GM19240 (cell line): ENCODE results near the gene PARG.
"Not testable (repeated sequence)": the region's sequence is repeated elsewhere in the genome, so short reads cannot be mapped to it uniquely, and the experiment has no call there.

Experiments
- DNase-seq: peaks from one replicate; pipeline ENCODE4 v3.0.0; 2011; ENCODE audit warnings: low spot score; ENCODE audit not compliant: insufficient read length

PARG gene

GRCh38 chr10:49903829-49904228 lies 38.0 kb downstream of the PARG start:
- DNase-seq: not testable (repeated sequence)

- not testable (repeated sequence) for DNase-seq
Observed at GRCh38 chr10:49900406-49900805, 41.4 kb downstream of the PARG start.

- not testable (repeated sequence) for DNase-seq
Observed at GRCh38 chr10:49899999-49900398, 41.8 kb downstream of the PARG start.

- not testable (repeated sequence) for DNase-seq
Observed at GRCh38 chr10:49890025-49890424, 51.8 kb downstream of the PARG start.

GRCh38 chr10:49884739-49885331 lies 57.0 kb downstream of the PARG start:
- DNase-seq: not testable (repeated sequence)

- not testable (repeated sequence) for DNase-seq
Observed at GRCh38 chr10:49883852-49884251, 58.0 kb downstream of the PARG start.

- DNase-seq: not testable (repeated sequence)
Observed at GRCh38 chr10:49882327-49882726, 59.5 kb downstream of the PARG start.

GRCh38 chr10:49872740-49873139 lies 69.1 kb downstream of the PARG start:
- not testable (repeated sequence) for DNase-seq

GRCh38 chr10:49871462-49871861 lies 70.4 kb downstream of the PARG start:
- DNase-seq: not testable (repeated sequence)

- DNase-seq: not testable (repeated sequence)
Observed at GRCh38 chr10:49859933-49860332, 81.9 kb downstream of the PARG start.

GRCh38 chr10:49858697-49859382 lies 83.0 kb downstream of the PARG start:
- DNase-seq: not testable (repeated sequence)

- not testable (repeated sequence) for DNase-seq
Observed at GRCh38 chr10:49849520-49849919, 92.3 kb downstream of the PARG start.

GRCh38 chr10:49844775-49845595 lies 96.8 kb downstream of the PARG start:
- no peak for DNase-seq

GRCh38 chr10:49842333-49842628 lies 99.5 kb downstream of the PARG start:
- DNase-seq: not testable (repeated sequence)

- DNase-seq: no peak
Observed at GRCh38 chr10:49841615-49842332, 100.1 kb downstream of the PARG start.

GRCh38 chr10:49837685-49838084 lies 104.1 kb downstream of the PARG start:
- DNase-seq: no peak

- DNase-seq: no peak
Observed at GRCh38 chr10:49837051-49837478, 104.8 kb downstream of the PARG start.

- DNase-seq: no peak
Observed at GRCh38 chr10:49834976-49835375, 106.9 kb downstream of the PARG start.

- no peak for DNase-seq
Observed at GRCh38 chr10:49834201-49834600, 107.6 kb downstream of the PARG start.

- DNase-seq: no peak
Observed at GRCh38 chr10:49833168-49833567, 108.7 kb downstream of the PARG start.

- DNase-seq: no peak
Observed at GRCh38 chr10:49831352-49832035, 110.3 kb downstream of the PARG start.
